Posterior vena cava (tissue), 2 donors: ENCODE data around the gene HHIPL1. TPM values are rescaled to one million over a fixed set of nuclear protein-coding genes. Genes with fewer than 3 reads are reported as not detected.

Experiments
- DNase-seq: peaks from one replicate; pipeline ENCODE4 v3.0.0-alpha.2; 2020; ENCODE audit warnings: low spot score
- intact Hi-C, 2 donors: fragments of 100-400 bp; cut with DNase I; formaldehyde crosslinking; loops; one replicate each; pipeline versions ENCODE4 v1.14.1 to v1.14.2; 2022 to 2023
- total RNA-seq, 2 donors: library from RNA; stranded (reverse); fragmentation: NEBNext Ultra II Directional; extraction: Animal tissue kit (Norgen Biotek cat#: 25700); gene quantifications; one replicate each; pipeline ENCODE4 v1.2.1, GENCODE V29; 2021
- donor health status: DM: yes; HTN: yes; CAD: no.
- donor health status: DM: yes; HTN: yes; CAD: no.

Gene HHIPL1
- total RNA-seq, 2 donors from 2014 or later, result 10.9 to 11.6 TPM

- DNase-seq, result peak; percentile 62
- intact Hi-C loops, result loop anchor here in 1 of 2 donors (5.0 kb wide), 1 partner anchor 206 kb away; no protein-coding TSS in a partner anchor
Observed at GRCh38 chr14:99681101-99681831, 36.3 kb downstream of the HHIPL1 start.

GRCh38 chr14:99681832-99682148 lies 36.9 kb downstream of the HHIPL1 start:
- intact Hi-C loops, result loop anchor here in 1 of 2 donors (5.0 kb wide), 1 partner anchor 206 kb away; no protein-coding TSS in a partner anchor
- DNase-seq, result peak; percentile 67

GRCh38 chr14:99682809-99683618 lies 38.1 kb downstream of the HHIPL1 start:
- intact Hi-C loops, result loop anchor here in 1 of 2 donors (5.0 kb wide), 1 partner anchor 204 kb away; no protein-coding TSS in a partner anchor
- DNase-seq, result peak; percentile 93

DNA sequence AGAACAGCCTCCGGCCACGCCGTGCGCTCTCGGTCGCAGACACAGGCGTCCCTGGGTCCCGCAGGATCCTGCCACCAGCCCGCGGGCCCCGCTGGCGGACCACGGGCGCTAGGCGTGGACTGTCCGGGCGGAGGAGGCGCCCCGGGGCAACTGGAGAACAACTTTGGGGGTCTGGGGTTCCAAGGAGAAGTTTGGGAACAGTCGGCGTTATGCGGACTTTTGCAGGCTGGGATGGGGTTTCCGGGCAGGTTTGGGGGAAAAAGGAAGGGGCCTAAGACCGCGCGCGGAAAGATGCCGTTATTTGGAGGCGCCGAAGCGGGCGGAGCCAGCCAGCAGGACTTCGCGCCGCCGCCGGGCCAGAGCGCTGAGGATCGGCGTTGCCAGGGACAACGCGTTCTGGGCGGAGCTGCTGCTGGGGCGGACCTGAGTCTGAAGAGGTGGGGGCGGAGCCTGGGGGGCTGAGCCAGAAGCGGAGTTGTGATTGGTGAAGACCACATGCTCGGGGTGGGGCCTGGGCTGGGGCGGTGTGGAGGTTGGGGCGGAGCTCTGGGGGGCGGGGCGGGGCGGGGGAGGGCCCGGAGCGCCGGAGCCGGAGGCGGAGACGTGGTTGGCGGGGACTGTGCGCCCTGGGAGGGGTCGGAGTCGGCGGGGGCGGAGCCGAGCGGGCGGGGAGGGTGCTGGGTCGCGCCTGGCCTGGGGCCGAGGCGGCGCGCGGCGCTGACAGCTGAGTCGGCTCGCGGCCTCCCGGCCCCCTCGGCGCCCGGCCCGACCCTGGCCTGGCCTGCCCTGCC lies 38.9 kb downstream of the HHIPL1 start, which contains the start of gene CYP46A1:
TSS of gene CYP46A1 (plus strand) at position 680 of the 791 bp plus-strand sequence. CDS start 120 bp downstream, outside the sequence.
- peak; percentile 100 for DNase-seq
- intact Hi-C loops, result loop anchor here in 1 of 2 donors (5.0 kb wide), 1 partner anchor 203 kb away; no protein-coding TSS in a partner anchor

DNA sequence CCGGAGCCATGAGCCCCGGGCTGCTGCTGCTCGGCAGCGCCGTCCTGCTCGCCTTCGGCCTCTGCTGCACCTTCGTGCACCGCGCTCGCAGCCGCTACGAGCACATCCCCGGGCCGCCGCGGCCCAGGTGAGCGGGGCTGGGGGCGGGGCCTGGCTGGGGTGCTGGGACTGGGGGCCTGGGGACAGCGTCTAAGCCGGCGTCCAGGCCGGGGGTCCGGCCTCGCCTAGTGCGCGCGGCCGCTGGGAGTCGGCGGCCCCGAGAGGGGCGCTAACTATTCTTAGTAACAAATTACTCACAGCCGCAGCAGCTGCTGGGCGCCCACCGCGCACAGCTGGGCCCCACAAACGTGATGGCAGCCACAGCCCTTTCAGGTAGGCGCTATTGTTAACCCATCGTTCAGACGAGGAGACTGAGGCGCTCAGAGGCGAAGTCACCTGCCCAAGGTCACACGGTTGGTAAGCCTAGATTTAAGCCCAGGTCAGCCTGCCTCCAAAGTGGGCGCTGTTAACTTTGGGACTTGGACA lies 39.5 kb downstream of the HHIPL1 start:
- intact Hi-C loops, result loop anchor here in 1 of 2 donors (5.0 kb wide), 1 partner anchor 203 kb away; no protein-coding TSS in a partner anchor
- DNase-seq, result no peak

GRCh38 chr14:99685151-99685591 lies 40.2 kb downstream of the HHIPL1 start:
- peak; percentile 56 for DNase-seq
- intact Hi-C loops, result no loop called here

- intact Hi-C loops, result no loop called here
- DNase-seq, result no peak
Observed at GRCh38 chr14:99685596-99685995, 40.7 kb downstream of the HHIPL1 start.

DNA sequence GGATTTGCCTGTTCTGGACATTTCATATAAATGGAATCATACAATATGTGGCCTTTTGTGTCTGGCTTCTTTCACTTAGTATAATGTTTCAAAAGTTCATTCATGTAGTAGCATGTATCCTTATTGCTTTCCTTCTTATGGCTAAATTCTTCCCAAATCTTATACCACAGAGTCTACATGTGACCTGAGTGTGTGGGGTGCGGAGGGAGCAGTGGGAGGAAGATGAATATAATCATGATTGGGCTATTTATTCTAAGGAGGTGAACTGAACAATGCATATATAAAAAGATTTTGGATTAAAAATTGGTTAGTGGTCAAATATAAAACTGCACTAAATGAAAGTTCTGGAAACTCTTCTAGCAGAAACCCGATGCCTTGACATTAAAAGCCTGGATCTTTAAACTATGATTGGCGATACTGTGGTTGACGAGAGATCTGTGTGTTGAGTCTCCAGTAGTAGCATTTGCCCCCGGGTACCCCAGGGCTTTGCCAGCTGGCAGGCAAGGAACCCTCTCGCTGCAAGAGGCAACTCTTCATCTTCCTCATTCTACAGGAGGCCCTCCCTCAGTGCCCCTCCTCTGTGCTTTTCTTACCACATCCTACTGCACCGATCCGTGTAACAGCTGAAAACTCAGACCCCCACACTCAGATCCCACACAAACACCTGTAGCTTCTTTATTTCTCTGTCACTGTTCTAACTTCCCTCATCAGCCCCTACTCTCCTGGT lies 41.8 kb downstream of the HHIPL1 start:
- DNase-seq, result no peak
- intact Hi-C loops, result no loop called here

GRCh38 chr14:99687284-99688209 lies 42.6 kb downstream of the HHIPL1 start:
- intact Hi-C loops, result no loop called here
- peak; percentile 48 for DNase-seq

DNA sequence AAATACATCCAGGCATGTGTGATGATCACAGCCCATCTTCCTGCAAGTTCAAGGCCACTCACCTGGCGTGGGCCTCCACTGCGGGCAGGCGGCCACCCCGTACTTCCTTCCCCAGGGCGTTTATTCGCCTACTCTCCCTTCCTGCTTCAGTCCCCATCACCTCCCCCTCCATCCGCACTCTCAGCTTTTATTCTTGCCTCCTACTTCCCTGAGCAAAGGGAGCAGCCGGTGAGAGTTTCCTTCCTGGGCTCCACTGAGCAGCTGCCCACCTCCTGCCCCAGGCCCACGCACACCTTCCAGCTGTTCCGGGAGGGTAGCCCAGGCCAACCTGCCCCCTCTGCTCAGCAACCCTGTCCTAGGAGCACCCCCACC lies 43.3 kb downstream of the HHIPL1 start:
- peak; percentile 60 for DNase-seq
- intact Hi-C loops, result no loop called here

- intact Hi-C loops, result no loop called here
- peak; percentile 69 for DNase-seq
Observed at GRCh38 chr14:99688629-99689028, 43.7 kb downstream of the HHIPL1 start.

- peak; percentile 50 for DNase-seq
- intact Hi-C loops, result no loop called here
Observed at GRCh38 chr14:99689266-99690236, 44.6 kb downstream of the HHIPL1 start.

DNA sequence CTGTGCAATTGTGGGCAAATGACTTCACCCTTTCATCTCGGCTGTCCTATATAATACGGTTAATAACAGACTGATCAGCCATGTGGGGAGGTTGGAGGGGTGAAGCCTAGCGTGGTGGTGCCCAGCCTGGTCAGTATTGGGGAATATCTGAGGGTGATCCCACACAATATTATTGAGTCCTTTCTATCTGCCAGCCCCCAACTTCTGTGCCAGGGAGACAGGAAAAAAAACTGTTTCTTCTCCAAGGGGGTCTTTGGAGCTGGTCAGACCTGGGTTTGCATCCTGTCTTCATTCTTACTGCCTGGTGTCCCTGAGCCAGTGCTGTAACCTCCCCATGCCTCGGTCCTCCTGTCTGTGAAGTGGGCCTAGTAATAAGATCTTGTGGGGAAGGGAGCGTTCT lies 45.7 kb downstream of the HHIPL1 start:
- intact Hi-C loops, result no loop called here
- DNase-seq, result no peak

DNA sequence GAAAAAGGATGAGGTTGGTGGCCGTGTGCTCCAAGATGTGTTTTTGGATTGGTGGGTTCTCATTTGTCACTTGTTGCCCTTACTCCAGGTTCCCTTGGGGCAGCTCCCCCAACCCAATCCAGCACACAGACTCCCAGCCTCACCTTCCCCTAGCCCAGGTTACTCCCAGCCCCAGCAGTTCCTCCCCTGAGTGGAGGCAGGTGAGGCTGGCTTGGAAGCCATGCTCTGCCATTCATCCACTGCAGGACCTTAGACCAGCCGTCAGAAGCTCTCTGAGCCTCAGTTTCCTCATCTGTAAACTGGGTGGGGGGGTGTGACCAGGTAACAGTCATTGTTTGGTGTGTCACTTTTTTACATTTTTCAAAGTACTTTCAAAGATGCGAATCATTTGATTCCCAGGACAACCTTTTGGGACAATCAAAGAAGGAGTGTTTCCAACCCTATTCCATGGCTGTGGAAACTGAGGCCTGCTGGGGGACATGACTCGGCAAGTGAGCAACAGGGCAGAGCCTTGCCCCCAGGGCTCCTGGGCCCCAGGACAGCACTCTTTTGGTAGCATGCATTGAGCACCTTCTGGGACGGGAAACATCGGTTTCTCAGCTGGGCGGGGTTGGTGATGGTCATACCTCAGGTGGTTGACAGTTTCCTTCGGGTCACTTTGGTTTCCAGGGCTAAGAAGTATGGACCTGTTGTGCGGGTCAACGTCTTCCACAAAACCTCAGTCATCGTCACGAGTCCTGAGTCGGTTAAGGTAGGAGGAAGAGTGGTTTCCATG lies 46.4 kb downstream of the HHIPL1 start:
- DNase-seq, result peak; percentile 64
- intact Hi-C loops, result no loop called here

DNA sequence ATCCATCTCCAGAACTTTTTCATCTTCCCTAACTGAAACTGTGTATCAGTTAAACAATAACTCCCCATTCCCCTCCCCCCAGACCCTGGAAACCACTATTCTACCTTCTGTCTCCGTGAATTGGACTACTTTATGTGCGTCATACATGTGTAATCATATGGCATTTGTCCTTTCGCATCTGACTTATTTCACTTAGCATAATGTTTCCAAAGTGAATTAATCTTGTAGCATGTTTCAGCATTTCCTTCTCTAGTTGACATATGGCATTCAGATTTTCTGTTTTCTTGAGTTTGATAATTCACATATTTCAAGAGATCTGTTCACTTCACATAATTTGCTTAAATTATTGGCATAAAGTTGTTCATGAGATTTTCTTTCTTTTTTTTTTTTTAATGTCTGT lies 49.0 kb downstream of the HHIPL1 start:
- no peak for DNase-seq
- intact Hi-C loops, result no loop called here

- intact Hi-C loops, result no loop called here
- DNase-seq, result no peak
Observed at GRCh38 chr14:99696929-99697328, 52.0 kb downstream of the HHIPL1 start.
